ENCODE data around the gene SLFN12L.

- no peak for TF ChIP-seq EP300 (IDR thresholded peaks at IDR 0.05; ENCODE audit: low read length)
- no peak for TF ChIP-seq SIN3B (IDR thresholded peaks at IDR 0.05; ENCODE audit: low read depth)
- no peak for TF ChIP-seq THRA (IDR thresholded peaks at IDR 0.05)
- no peak for TF ChIP-seq GATA2 (CRISPR knock-in tag; IDR thresholded peaks at IDR 0.05)
- TF ChIP-seq GABPA (tag; conservative IDR thresholded peaks at IDR 0.05; ENCODE audit: low read depth) = no peak
- no peak for TF ChIP-seq ATF3 (IDR thresholded peaks at IDR 0.05)
- no peak for TF ChIP-seq ATF3 (CRISPR knock-in tag; conservative IDR thresholded peaks at IDR 0.05)
- no peak for TF ChIP-seq JUND (IDR thresholded peaks at IDR 0.05; ENCODE audit: borderline replicate concordance, low read depth, low read length)
- TF ChIP-seq JUND (tag; IDR thresholded peaks at IDR 0.05; ENCODE audit: borderline replicate concordance, low read depth, low read length) = no peak
These were observed 44.4 kb downstream of the SLFN12L start for GRCh38 chr17:35493040-35493439.

Measured in K562 (cell line).